ENCODE results near the gene JAKMIP3.

GRCh38 chr10:132076578-132077081 is 10.9 kb downstream of the JAKMIP3 start:
- TF ChIP-seq EZH2phosphoT487 (IDR thresholded peaks at IDR 0.05; ENCODE audit: insufficient read depth, low read depth) (no peak), EZH2 (IDR thresholded peaks at IDR 0.05; ENCODE audit: insufficient read depth, poor library complexity, severe bottlenecking) (no peak)
